Testis (tissue), 3 donors: Measurements from ENCODE around the gene SMIM35. TPM values are rescaled to one million over a fixed set of nuclear protein-coding genes. Genes with fewer than 3 reads are reported as not detected.

ENCODE experiments used
- DNase-seq: peaks from one replicate; pipeline ENCODE4 v3.0.0-alpha.2; 2019
- H3K27ac ChIP-seq, 2 donors: fragments of 200-600 bp; sonication (generic); one replicate each; pipeline ENCODE4 v1.5.1; 2019
- H3K27me3 ChIP-seq: fragments of 200-600 bp; sonication (generic); one replicate; pipeline ENCODE4 v1.5.1; 2019
- H3K36me3 ChIP-seq: fragments of 200-600 bp; sonication (generic); one replicate; pipeline ENCODE4 v1.5.1; 2017; ENCODE audit warnings: low read depth; ENCODE audit errors: missing control alignments
- H3K4me1 ChIP-seq: fragments of 200-600 bp; sonication (generic); one replicate; pipeline ENCODE4 v1.5.1; 2019
- H3K4me3 ChIP-seq, 2 donors: fragments of 200-600 bp; sonication (generic); one replicate each; pipeline ENCODE4 v1.5.1; 2017 to 2019
- H3K9me3 ChIP-seq: fragments of 200-600 bp; sonication (generic); one replicate; pipeline ENCODE4 v1.5.1; 2017
- CTCF ChIP-seq, 3 experiments: fragments of 450-650 bp in 2 of 3; fragments of 200-600 bp in 1 of 3; sonication (generic) in 1 of 3; IDR thresholded peaks; one replicate each; pipeline ENCODE4 v1.5.1; 2016 to 2019; ENCODE audit warnings: antibody characterized with exemption in 3 of 3, mild to moderate bottlenecking in 2 of 3, moderate library complexity in 1 of 3
- POLR2A ChIP-seq: fragments of 450-650 bp; IDR thresholded peaks from one replicate; pipeline ENCODE4 v1.6.1; 2017; ENCODE audit warnings: antibody characterized with exemption, mild to moderate bottlenecking, moderate library complexity
- WGBS, 2 donors: methylation state at CpG; one replicate each; pipeline ENCODE4 v1.1.5; 2018; 5-methylcytosine and 5-hydroxymethylcytosine counted together
- intact Hi-C: fragments of 100-400 bp; cut with DNase I; formaldehyde crosslinking; loops from one replicate; pipeline ENCODE4 v1.15.1; 2023; ENCODE audit warnings: low total_unique reads
- polyA plus RNA-seq: library from polyadenylated mRNA; stranded (reverse); fragments of 350-450 nt; fragmentation: Illumina TruSeq; extraction: RNeasy Lipid Tissue Mini Kit (QIAGEN cat#74804); gene quantifications from one replicate; pipeline ENCODE4 v1.2.3, GENCODE V29; 2014; ENCODE audit warnings: low read depth, low replicate concordance; ENCODE audit not compliant: insufficient read depth
- total RNA-seq, 2 donors: library from RNA; depleted of rRNA; stranded (reverse); fragments of >200 nt; gene quantifications; one replicate each; pipeline ENCODE4 v1.2.3, GENCODE V29; 2016

Gene SMIM35
- total and polyA plus RNA-seq, 3 donors from 2014 or later, result 0.17 to 0.19 TPM; not detected in 1

DNA sequence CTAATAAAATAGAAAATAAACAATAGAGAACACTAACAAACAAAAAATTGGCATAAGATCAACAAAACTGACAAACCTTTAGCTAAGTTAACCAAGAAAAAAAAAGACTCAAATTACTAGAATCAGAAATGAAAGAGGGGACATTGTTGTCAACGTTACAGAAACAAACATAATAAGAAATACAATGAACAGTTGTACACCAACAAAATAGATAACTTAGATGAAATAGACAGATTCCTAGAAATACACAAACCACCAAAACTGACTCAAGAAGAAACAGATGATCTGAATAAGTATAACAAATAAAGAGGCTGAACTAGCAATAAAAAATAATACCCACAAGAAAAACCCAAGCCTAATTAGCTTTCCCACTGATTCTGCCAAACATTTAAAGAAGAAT, 44.6 kb downstream of the SMIM35 start:
- 68 to 73% methylated on average over 1 of the region's 1 CpG for WGBS, 2 donors
- no peak for DNase-seq
- H3K4me3 ChIP-seq, result no peak overlapping the region
- no peaks in the 10 kb centered on the region for H3K36me3 ChIP-seq
- intact Hi-C loops, result no loop called here
- TF ChIP-seq CTCF (IDR thresholded peaks at IDR 0.05), result no peak
- no peak for TF ChIP-seq POLR2A
- H3K9me3 ChIP-seq, result no peaks in the 10 kb centered on the region
- H3K4me1 ChIP-seq, result peaks cover 2% of the 10 kb centered on the region
- no peaks in the 10 kb centered on the region for H3K27me3 ChIP-seq
- H3K27ac ChIP-seq, result no peak overlapping the region

DNA sequence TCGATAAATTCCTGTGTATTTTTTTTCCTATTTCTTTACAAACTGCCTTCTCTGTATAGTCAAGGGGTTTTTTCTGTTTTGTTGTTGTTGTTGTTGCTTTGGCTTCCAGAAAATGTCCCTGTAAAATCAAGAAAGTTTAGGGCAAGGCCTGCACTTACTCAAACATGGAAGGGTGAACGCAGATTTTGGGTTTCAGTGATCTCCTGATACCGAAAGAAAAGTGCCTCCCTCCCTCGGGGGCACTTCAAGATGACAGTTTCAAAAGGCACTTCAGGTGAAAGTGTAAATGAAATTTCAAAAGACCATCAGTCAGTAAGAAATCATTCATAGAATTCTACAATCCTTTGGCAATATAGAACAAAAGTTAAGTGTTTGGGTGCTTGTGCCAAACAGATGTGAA, 53.3 kb downstream of the SMIM35 start:
- WGBS, 2 donors, result 90 to 91% methylated on average over 4 of the region's 4 CpGs
- DNase-seq, result no peak
- TF ChIP-seq POLR2A (no peak), CTCF (IDR thresholded peaks at IDR 0.05) (no peak)
- Histone ChIP-seq H3K27me3 (no peaks in the 10 kb centered on the region), H3K4me1 (no peaks in the 10 kb centered on the region), H3K36me3 (no peaks in the 10 kb centered on the region), H3K27ac (no peak overlapping the region), H3K4me3 (no peak overlapping the region), H3K9me3 (no peaks in the 10 kb centered on the region)
- intact Hi-C loops, result no loop called here

DNA sequence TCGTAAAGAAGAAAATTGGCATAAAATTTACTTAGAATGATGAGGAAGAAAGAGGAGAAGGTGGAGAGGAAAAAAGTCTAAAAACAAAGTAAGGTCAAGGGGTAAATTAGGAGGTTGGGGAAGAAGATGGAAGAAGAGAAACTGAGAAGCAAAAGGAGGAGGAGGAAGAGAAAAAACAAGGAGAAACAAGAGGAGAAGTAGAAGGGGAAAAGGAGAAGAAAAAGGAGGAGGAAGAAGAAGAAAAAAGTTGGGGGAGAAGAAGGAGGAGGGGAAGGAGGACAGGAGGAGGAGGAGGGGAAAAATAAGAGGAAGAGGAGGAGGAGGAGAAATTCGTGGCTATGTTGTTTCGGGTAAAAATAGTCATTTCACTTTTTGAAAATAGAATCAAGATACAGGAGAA, 58.1 kb downstream of the SMIM35 start:
- H3K4me1 ChIP-seq, result no peaks in the 10 kb centered on the region
- no peak overlapping the region for H3K4me3 ChIP-seq
- H3K27me3 ChIP-seq, result no peaks in the 10 kb centered on the region
- TF ChIP-seq POLR2A (no peak), CTCF (IDR thresholded peaks at IDR 0.05) (no peak)
- no peaks in the 10 kb centered on the region for H3K36me3 ChIP-seq
- no peak for DNase-seq
- intact Hi-C loops, result no loop called here
- no peak overlapping the region for H3K27ac ChIP-seq
- 75 to 82% methylated on average over 3 of the region's 3 CpGs for whole genome bisulfite sequencing, 2 donors
- H3K9me3 ChIP-seq, result no peaks in the 10 kb centered on the region

DNA sequence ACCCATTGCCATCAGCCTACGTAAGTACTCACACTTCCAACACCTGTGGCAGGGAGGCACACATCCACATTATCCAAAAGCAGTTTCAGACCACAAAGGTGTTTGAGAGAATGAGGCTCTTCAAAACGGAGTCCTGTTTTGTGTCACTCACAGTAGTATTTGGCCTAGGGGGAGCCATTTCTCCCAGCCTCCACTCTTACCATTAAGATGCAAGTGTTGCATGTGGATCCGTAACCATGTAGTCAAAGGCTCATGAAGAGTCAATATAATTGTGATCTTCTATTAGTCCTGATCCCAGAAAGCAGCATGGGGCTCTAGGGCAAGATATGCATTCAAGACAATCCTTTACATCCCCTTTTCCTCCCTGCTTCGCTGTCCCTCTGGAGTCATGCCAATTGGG, 59.1 kb downstream of the SMIM35 start:
- 89 to 93% methylated on average over 4 of the region's 4 CpGs for WGBS, 2 donors
- H3K36me3 ChIP-seq, result no peaks in the 10 kb centered on the region
- intact Hi-C loops, result no loop called here
- H3K9me3 ChIP-seq, result no peaks in the 10 kb centered on the region
- TF ChIP-seq POLR2A, result no peak
- TF ChIP-seq CTCF (IDR thresholded peaks at IDR 0.05), result no peak
- H3K27ac ChIP-seq, result no peak overlapping the region
- H3K27me3 ChIP-seq, result no peaks in the 10 kb centered on the region
- no peaks in the 10 kb centered on the region for H3K4me1 ChIP-seq
- no peak overlapping the region for H3K4me3 ChIP-seq
- DNase-seq, result no peak

DNA sequence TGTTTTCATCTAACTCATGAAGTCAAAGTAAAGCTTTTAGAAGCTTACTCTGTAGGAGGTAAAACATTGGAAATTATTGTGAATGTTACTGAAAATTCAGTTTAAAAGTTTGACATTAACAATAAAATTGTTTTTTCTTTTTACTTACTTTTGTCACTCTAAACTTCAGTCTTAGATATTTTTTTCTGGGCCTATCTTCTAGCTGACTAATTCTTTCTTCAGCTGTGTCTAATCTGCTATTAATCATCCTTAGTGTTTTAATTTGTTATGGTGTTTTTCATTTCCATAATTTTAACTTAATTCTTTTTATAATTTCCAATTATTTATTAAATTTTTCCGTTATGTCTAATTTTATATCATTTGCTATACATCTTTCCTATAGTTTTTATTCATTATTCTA, 65.6 kb downstream of the SMIM35 start:
- Histone ChIP-seq H3K27me3 (no peaks in the 10 kb centered on the region), H3K4me1 (no peaks in the 10 kb centered on the region), H3K36me3 (no peaks in the 10 kb centered on the region), H3K9me3 (no peaks in the 10 kb centered on the region), H3K4me3 (no peak overlapping the region), H3K27ac (no peak overlapping the region)
- intact Hi-C loops, result no loop called here
- DNase-seq, result no peak
- TF ChIP-seq CTCF (IDR thresholded peaks at IDR 0.05), result no peak
- TF ChIP-seq POLR2A, result no peak
- WGBS, 2 donors, result 94 to 96% methylated on average over 1 of the region's 1 CpG
